ENCODE measurements around the gene ANTXR2.
"Not testable (repeated sequence)": the region's sequence is repeated elsewhere in the genome, so short reads cannot be mapped to it uniquely, and the experiment has no call there.

Gene ANTXR2

DNA sequence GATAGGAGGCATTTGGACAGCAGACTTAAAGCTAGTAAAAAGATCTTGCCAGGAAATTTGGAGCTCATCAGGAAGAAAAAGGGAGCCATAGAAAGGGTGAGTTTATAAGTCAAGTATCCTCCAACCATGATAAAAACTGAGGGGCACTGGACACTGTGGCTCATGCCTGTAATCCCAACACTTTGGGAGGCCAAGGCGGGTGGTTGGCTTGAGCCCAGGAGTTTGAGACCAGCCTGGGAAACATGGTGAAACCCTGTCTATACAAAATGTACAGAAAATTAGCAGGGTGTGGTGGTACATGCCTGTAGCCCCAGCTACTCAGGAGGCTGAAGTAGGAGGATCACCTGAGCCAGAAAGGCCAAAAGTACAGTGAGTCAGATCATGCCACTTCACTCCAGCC, 48.7 kb downstream of the ANTXR2 start:
- no peak for DNase-seq (ENCODE audit: low read depth)

DNA sequence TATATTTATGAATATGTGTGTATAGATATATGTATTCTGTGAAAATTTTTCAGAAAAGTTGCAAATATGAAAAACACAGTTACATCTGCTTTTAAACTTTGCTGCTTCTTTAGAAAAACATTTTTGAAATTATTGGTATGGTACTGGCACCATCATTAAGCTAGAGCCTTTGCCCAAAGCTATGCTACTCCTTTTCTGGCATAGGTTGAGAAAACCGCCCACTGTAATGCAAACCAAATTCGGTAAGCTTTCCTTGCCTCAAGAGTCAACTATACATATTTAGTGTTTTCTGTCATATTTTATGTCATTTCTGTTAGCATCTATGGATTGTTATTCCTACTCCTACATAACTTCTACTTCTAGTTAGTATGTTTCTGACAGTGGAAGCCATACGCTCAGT, 50.7 kb downstream of the ANTXR2 start:
- DNase-seq (ENCODE audit: low read depth) = no peak

DNA sequence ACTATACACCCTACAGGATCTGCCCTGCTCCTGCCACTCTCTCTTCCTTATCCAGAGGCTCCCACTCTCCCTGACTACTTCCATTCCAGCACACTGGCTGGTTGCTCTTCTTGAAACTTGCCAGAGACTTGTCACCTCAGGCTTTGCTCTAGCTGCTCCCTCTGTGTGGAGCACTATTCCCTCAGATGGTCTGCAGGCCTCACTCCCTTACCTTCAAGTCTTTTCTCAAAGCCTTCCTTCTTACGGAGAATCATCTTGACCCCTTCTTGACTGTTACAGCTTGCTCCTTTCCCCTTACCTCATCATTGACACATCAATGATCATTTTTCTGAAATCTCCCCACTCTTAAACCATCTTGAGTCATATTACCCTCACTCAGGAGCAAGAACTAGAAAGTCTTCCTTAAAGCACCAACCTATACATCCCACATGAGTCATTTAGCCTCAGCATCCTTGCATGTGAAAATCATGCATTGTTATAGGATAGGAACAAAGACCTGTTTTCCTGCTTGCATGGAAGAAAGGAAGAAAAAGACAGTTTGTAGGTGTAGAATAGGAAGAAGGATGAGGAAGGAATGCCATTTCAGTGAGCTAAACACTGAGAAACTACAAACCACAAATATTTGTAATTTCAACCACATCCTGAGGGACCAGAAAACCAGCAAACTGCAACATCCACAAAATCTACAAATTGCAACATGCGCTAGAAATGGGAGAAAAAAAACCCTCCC, 55.7 kb downstream of the ANTXR2 start:
- no peak for DNase-seq (ENCODE audit: low read depth)

DNA sequence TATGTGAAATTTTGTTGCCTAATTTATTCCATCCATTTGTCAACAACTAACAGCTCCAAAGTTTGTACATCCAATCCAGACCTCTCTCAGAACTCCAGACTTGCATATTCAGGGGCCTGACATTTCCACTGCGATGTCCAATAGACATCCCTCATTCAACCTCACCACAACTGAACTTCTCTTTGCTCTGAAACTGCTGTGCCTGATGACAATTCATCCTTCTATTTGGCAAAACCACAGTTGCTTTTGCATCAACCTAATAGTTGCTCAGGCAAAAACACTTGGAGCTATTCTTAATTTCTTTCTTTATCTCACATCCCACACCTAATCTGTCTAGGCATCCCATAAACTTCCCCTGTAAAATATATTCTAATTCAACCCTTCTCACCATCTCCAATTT, 56.5 kb downstream of the ANTXR2 start:
- DNase-seq (ENCODE audit: low read depth) = no peak

DNA sequence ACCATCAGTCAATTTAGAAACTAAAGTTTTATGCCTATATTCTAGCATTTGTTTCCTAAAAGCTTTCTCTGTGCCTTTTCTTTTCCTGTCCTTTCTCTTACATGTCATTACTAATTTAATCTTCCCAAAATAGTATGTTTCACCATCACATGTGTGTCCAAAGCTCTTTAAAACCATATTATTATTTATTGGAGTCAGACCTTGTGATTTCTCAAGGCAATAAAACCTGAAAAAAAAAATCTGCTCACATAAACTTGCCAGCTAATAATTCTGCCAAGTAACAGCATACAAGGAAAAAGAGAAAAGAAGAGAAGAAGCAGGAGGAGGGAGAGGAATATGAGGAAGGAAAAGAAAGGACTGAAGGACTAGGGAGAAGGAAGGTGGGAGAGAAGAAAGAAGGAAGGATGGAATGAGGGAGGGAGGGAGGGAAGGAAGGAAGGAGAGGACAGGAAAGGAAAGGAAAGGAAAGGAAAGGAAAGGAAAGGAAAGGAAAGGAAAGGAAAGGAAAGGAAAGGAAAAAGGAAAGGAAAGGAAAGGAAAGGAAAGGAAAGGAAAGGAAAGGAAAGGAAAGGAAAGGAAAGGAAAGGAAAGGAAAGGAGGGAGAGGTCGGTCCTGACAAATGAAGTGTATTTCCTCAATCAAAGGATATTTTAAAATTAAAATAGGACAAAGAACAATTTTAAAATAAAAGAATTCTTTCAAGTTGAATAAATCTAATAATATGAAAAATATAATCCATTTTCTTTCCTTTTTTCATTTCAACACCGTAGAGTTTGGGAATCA, 57.4 kb downstream of the ANTXR2 start:
- DNase-seq (ENCODE audit: low read depth) = no peak

DNA sequence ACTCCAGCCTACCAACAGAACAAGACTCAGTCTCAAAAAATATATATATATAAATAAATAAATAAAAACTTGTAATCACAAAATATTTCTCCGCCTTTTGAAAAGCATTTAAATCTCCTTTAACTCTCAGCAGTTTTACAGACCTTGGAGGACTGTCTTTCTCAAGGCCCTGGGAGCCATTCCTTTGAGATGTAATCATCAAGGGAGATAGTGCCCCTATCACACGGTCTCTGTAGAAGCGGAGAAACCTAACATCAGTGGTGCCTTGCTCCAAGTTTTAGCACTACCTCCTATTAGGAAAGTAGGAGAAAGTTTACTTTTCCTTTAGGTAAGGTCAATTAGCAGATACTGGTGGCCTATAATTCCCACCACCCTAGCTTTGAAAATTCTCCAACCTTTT, 58.5 kb downstream of the ANTXR2 start:
- no peak for DNase-seq (ENCODE audit: low read depth)

DNA sequence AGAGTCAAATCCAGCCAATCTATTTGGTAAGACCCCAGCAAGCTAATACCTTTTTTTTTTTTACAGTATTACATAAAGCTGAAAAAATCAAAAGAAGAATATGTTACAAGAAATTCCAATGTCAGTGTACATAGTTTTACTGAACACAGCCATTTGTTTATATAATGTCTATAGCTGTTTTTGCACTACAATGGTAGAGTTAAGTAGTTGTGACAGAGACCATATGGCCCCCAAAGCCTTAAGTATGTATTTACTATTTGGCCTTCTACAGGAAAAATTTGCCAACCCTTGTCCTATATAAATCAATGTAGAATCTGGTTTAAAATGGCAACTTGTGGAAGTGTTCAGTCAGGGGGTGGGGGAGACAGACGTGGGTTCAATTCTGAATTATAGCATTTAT, 60.7 kb downstream of the ANTXR2 start:
- DNase-seq (ENCODE audit: low read depth) = no peak

DNA sequence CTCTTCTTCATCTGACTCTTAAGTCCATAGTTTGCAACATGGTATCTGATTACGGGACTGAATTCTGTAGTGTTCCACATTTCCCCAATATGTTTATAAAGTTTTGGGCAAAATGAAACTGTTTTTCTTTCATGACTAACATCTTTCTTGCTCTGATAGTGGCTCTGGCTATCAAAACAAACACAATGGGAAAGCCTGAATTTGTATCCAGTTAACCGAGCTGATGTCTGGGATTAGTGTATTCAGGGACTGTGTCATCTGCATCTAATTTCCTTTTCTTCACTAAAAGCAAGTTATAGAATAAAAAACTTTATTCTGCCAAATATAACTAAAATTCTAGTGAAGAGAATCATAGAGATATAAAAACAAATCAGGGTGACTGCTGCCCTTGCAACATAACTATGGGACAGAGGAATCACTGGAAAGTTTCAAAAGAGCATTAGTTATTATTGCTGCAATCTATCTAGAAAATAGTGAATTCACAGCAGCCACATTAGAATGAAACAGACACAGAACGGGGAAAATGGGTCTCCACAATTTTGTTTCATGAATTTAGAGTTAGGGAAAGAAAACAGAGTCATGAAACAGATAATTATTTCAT, 61.3 kb downstream of the ANTXR2 start:
- DNase-seq (ENCODE audit: low read depth) = no peak

DNA sequence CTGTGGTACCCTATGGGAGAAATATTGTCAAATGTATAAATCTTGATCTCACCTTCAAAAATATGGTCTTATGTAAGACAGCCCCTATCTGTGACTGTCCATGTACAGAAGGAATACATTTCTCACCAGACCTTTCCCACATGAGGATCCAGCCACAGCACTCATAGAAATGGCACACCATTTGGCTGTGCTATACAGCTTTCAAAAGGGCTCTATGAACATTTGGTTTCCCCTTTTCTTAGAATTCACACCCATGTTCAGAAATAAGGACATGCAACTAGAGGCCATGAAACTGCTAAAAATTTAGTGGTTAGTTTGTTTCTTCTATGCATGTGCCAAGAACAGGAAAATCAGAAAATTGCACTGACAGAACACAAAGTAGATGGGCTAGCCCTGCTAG, 62.7 kb downstream of the ANTXR2 start:
- no peak for DNase-seq (ENCODE audit: low read depth)

DNA sequence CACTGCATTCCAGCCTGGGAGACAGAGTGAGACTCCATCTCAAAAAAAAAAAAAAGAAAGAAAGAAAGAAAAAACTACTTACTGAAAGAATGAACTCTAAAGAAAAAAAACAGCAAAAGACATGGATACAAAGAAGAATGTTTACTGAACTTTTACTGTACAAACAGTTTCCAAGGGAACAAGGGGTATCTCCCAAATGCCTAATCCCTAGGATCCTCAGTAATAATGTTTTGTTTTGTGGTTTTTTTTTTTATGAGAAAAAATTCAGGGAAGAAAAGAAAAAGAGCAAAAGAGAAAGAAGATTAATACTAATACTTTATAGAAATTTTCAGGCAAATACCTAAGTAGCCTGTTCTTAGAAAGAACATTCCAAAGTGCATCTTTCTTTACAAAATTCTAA, 63.2 kb downstream of the ANTXR2 start:
- DNase-seq (ENCODE audit: low read depth) = no peak

DNA sequence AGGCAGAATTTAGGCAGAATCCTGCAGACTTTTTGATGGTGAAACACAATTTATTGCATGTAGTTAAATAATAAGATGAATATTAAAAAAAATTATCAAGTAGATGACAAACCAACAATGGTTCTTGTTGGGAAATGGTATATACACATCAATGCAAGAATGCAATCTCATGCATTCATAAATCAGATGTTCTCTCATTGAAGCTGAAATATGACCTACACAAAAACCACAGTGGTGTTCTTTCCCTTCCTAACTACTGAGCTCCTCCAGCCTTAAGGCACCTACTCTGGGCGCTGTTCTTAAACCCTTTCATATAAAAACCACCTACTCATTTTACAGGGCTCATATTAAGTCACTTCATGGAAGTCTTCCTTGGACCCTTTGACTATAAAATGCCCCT, 64.1 kb downstream of the ANTXR2 start:
- no peak for DNase-seq (ENCODE audit: low read depth)

DNA sequence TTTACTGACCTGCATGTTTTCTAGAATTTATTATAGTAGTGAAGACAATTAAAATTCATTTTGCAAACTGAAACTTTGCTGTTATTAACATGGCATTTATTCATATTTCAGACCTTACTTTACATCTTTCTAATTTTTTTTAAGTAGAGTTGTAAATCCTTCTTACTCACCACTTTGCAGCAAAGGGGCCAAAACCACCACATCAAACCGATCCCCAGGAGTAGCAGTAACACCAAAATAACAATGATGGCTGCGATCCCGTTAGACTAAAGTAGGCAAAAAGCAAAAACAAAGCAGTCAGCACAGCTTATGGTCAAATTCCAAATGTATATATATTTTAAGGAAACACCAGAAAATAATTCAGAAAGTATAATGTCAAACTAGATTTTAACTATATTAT, 64.7 kb downstream of the ANTXR2 start:
- DNase-seq (ENCODE audit: low read depth) = no peak

DNA sequence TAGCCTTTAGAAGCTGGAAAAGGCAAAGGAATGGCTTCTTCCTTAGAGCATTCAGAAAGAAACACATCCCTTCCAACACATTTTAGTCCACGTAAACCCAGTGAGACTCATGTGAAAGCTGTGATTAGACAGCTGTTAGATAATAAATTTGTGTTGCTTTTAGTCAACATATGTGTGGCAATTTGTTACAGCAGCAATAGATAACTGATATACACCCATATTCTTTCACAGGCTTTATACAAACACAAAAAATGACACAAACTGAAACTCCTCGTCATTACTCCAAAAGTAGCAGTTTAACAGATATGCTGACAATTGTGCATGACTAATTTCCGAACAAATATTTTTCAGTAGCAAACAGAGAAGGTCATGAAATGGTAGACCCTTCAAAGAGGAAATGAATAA, 65.3 kb downstream of the ANTXR2 start:
- no peak for DNase-seq (ENCODE audit: low read depth)

DNA sequence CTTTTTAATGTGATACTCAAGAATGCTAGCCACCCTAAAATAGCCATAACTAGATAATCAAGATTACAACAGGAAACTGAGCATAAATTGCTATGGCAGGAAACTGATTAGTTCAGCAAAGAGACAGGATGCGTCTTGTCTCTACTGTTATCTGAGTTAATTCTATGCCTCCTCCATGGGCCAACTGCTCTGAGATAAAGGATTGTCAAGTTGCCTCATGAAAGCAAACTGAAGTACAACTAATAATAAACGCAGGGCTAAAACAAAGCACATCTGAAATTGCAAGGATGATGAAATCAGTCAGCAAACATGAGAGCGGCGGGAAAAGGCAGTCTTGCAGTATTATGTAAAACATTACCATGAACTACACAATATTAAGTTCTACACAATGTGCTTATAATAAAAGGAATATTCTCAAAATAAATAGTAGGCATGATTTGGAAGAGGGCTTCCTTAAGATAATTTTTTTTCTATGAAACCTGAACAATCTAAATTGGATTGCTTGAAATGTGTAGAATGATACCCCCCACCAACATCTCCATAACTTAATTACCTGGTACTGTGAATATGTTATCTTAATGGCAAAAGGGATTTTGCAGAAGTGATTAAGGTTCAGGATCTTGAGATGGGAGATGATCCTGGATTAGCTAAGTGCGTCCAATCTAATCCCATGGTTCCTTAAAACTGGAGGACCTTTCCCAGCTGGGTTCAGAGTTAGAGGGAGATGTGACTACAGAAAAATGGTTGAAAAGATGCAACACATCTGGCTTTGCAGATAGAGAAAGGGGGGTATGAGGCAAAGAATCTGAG, 65.9 kb downstream of the ANTXR2 start:
- DNase-seq (ENCODE audit: low read depth) = no peak

DNA sequence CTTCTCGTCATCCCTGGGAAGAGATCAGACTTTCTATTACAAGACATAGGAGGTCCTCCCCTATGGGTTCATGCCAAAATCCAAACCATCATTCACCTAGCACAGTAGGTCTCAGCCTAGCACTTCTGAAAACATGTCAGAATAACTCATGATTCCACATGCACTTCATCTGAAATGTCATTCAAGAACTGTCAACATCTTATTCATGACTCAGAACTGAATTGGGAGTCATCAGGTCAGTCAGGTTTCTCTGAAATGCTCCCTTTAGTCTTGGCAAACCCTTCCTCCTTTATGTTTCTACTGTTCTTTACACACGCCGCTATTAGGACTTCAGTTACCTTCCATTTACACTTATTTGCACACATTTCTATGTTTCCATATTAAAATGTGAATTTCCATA, 67.2 kb downstream of the ANTXR2 start:
- no peak for DNase-seq (ENCODE audit: low read depth)

DNA sequence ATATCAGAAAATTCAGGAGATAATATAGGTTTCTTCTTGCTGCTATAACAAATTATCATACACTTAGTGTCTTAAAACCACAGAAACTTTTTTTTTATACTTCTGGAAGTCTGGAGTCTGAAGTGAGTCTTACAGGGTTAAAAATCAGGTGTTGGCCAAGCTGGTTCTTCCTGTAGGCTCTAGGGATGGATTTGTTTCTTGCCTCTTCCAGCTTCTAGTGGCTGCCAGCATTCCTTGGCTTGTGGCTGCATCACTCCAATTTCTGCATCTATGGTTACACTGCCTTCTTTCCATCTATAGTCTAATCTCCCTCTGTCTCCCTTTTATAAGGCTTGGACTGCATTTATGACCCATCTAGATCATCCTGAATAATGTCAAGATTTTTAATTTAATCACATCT, 68.7 kb downstream of the ANTXR2 start:
- no peak for DNase-seq (ENCODE audit: low read depth)

DNA sequence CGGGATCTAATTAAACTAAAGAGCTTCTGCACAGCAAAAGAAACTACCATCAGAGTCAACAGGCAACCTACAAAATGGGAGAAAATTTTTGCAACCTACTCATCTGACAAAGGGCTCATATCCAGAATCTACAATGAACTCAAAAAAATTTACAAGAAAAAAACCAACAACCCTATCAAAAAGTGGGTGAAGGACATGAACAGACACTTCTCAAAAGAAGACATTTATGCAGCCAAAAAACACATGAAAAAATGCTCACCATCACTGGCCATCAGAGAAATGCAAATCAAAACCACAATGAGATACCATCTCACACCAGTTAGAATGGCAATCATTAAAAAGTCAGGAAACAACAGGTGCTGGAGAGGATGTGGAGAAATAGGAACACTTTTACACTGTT, 70.5 kb downstream of the ANTXR2 start:
- not testable (repeated sequence) for DNase-seq (ENCODE audit: low read depth)

DNA sequence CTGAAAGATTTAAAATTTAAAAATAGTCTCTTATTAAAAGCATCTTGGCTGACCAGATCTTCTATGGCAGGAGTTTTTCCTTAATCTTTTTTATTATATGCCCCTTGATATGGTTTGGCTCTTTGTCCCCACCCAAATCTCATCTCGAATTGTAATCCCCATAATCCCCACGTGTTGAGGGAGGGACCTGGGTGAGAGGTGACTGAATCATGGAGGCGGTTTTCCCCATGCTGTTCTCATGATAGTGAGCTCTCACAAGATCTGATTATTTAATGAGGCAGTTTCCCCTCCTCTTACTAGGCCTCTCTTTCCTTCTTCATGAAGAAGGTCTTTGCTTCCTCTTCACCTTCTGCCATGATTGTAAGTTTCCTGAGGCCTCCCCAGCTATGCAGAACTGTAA, 74.0 kb downstream of the ANTXR2 start:
- not testable (repeated sequence) for DNase-seq (ENCODE audit: low read depth)

DNA sequence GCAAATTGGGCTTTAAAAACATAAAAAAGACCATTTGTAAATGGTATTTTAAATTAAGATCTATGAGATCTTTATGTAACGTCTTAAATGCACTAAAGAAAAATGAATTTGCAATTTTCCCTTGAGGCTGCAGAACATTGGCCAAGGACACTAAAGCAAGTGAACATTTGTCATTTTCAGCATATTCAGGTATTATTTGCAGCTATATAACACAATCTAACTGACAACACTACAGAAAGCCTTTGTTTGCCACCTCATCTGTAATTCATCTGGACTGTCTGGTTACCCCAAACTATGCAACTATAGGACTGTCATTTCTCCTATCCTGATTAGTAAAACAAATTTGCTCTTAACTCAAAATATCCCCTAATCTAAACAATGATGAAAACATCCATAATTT, 74.8 kb downstream of the ANTXR2 start:
- no peak for DNase-seq (ENCODE audit: low read depth)

DNA sequence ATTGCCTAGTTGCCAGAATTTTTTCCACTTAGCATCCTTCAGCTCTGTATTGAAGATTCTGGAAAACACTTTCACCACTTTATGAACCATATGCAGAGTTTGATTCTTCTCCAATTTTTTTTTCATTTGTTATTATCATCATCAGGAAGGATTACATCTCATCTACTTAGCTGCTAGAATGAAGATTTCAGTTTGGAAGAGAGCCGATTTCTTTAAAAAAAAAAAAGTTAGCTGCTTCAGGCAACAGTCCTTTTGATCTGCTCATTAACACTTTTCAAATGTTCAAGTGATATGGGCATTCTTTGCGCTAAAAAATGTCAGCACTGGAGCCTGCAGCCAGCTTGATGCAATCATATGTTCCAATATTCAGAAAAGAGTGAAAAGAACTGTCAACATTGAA, 76.2 kb downstream of the ANTXR2 start:
- DNase-seq (ENCODE audit: low read depth) = no peak

DNA sequence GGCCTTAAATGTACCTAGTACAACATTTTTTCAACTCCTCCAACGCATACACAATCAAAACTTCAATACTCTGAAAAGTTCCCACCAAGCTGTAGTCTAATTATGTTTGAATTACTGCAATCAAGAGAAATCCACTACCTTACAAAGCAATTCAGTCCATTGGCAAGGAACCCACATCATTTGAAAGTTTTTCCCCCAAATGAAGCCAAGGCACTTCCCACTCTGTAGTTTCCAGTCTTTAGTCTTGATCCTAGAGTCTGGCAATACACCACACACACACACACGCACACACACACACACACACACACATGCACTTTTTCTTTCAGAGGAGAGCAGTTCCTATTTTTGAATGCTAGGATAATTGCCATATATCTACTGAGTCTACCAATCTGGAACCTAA, 79.6 kb downstream of the ANTXR2 start:
- DNase-seq (ENCODE audit: low read depth) = no peak

DNA sequence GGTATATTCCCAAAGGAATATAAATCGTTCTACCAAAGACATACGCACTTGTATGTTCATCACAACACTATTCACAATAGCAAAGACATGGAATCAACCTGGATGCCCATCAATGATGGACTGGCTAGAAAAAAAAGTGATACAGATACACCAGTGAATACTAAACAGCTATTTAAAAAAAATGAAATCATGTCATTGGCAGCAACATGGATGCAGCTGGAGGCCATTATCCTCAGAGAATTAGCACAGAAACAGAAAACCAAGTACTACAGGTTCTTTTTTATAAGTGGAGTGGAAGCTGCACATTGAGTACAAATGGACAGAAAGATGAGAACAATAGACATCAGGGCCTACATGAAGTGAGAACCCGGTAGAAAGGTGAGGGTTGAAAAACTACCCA, 81.4 kb downstream of the ANTXR2 start:
- DNase-seq (ENCODE audit: low read depth) = no peak
